GM12892 (cell line): ENCODE results near the gene MED15.

Experiments used
- POLR2A ChIP-seq: IDR thresholded peaks from 2 replicates; pipeline ENCODE4 v1.6.1; 2011; ENCODE audit warnings: low read depth, low read length, control low read depth
- POLR2AphosphoS5 ChIP-seq: IDR thresholded peaks from 2 replicates; pipeline ENCODE4 v1.6.1; 2011; ENCODE audit warnings: low read depth, low read length, control low read depth

GRCh38 chr22:20516399-20516798 lies 9.0 kb downstream of the MED15 start:
- no peak for TF ChIP-seq POLR2AphosphoS5
- TF ChIP-seq POLR2A = no peak
